Liver (tissue), 3 donors: ENCODE measurements around the gene GPALPP1.

Source experiments
- FOXA1 ChIP-seq: IDR thresholded peaks from 2 replicates; pipeline ENCODE4 v1.6.1; 2016; ENCODE audit warnings: antibody characterized with exemption
- GABPA ChIP-seq, 2 donors: IDR thresholded peaks in 1 of 2; conservative IDR thresholded peaks in 1 of 2; 2 replicates each; pipeline ENCODE4 v1.6.1; 2016; ENCODE audit warnings: antibody characterized with exemption in 2 of 2, mild to moderate bottlenecking in 1 of 2, moderate library complexity in 1 of 2
- JUND ChIP-seq, 2 donors: IDR thresholded peaks; 2 replicates each; pipeline ENCODE4 v1.6.1; 2016; ENCODE audit warnings: antibody characterized with exemption in 2 of 2
- REST ChIP-seq: IDR thresholded peaks from 2 replicates; pipeline ENCODE4 v1.6.1; 2016; ENCODE audit warnings: antibody characterized with exemption, mild to moderate bottlenecking
- SP1 ChIP-seq: IDR thresholded peaks from 2 replicates; pipeline ENCODE4 v1.6.1; 2018; ENCODE audit warnings: antibody characterized with exemption, mild to moderate bottlenecking
- YY1 ChIP-seq: IDR thresholded peaks from 2 replicates; pipeline ENCODE4 v1.6.1; 2016; ENCODE audit warnings: antibody characterized with exemption, mild to moderate bottlenecking
- TF ChIP-seq, protein P1 (sequence below): fragments of 150-350 bp; IDR thresholded peaks from 2 replicates; pipeline ENCODE4 v1.5.1; 2017; ENCODE audit warnings: improper control_type of control experiment, low read depth, low read length; ENCODE audit not compliant: missing input control
- TF ChIP-seq, protein P2 (sequence below): IDR thresholded peaks from 2 replicates; pipeline ENCODE4 v1.6.1; 2016; ENCODE audit warnings: antibody characterized with exemption
- TF ChIP-seq, protein P3 (sequence below): IDR thresholded peaks from 2 replicates; pipeline ENCODE4 v1.6.1; 2016; ENCODE audit warnings: antibody characterized with exemption
- donor health status: healthy.
- donor health status: healthy.

GRCh38 chr13:45060062-45060461, 70.7 kb downstream of the GPALPP1 start:
- TF ChIP-seq, protein P1, sequence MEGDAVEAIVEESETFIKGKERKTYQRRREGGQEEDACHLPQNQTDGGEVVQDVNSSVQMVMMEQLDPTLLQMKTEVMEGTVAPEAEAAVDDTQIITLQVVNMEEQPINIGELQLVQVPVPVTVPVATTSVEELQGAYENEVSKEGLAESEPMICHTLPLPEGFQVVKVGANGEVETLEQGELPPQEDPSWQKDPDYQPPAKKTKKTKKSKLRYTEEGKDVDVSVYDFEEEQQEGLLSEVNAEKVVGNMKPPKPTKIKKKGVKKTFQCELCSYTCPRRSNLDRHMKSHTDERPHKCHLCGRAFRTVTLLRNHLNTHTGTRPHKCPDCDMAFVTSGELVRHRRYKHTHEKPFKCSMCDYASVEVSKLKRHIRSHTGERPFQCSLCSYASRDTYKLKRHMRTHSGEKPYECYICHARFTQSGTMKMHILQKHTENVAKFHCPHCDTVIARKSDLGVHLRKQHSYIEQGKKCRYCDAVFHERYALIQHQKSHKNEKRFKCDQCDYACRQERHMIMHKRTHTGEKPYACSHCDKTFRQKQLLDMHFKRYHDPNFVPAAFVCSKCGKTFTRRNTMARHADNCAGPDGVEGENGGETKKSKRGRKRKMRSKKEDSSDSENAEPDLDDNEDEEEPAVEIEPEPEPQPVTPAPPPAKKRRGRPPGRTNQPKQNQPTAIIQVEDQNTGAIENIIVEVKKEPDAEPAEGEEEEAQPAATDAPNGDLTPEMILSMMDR: no peak
- TF ChIP-seq, protein P2, sequence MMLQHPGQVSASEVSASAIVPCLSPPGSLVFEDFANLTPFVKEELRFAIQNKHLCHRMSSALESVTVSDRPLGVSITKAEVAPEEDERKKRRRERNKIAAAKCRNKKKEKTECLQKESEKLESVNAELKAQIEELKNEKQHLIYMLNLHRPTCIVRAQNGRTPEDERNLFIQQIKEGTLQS: no peak
- TF ChIP-seq, protein P3, sequence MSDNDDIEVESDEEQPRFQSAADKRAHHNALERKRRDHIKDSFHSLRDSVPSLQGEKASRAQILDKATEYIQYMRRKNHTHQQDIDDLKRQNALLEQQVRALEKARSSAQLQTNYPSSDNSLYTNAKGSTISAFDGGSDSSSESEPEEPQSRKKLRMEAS: no peak
- TF ChIP-seq GABPA (IDR thresholded peaks at IDR 0.05 in 1 of 2, conservative IDR thresholded peaks at IDR 0.05 in 1 of 2) (no peak), FOXA1 (no peak), YY1 (no peak), JUND (IDR thresholded peaks at IDR 0.05) (no peak), REST (no peak), SP1 (no peak)
